Activated T-cell treated with anti-CD3 and anti-CD28 coated beads, Interleukin-2, amount 50 U/mL, for 48 hours (primary cell): ENCODE measurements around the gene KRT74.

Source experiments
- DNase-seq, 2 experiments: peaks; one replicate each; pipeline ENCODE4 v3.0.0-alpha.2; 2020

The KRT74 gene

DNA sequence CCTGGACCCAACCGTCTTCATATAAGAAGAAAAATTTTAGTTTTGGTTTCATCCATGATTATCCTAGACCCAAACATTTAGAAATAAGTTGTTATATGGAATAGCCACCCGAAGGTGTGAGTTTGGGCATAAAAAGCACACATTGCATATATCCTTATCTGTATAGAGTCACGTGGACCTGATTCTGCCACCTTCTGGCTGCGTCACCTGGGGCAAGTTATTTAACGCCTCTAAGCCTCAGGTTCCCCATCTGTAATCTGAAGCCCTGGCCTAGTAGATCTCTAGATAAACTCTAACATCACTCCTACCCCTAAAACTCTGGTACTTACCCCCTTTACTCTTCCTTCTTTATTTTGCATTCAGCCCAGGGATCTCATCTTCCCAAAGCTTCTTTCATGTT is 39.2 kb downstream of the KRT74 start:
- DNase-seq, result no peak

- DNase-seq, result no peak
Measured at GRCh38 chr12:52533686-52534470, 39.8 kb downstream of the KRT74 start.

- DNase-seq, result no peak
Measured at GRCh38 chr12:52532636-52533035, 41.0 kb downstream of the KRT74 start.

DNA sequence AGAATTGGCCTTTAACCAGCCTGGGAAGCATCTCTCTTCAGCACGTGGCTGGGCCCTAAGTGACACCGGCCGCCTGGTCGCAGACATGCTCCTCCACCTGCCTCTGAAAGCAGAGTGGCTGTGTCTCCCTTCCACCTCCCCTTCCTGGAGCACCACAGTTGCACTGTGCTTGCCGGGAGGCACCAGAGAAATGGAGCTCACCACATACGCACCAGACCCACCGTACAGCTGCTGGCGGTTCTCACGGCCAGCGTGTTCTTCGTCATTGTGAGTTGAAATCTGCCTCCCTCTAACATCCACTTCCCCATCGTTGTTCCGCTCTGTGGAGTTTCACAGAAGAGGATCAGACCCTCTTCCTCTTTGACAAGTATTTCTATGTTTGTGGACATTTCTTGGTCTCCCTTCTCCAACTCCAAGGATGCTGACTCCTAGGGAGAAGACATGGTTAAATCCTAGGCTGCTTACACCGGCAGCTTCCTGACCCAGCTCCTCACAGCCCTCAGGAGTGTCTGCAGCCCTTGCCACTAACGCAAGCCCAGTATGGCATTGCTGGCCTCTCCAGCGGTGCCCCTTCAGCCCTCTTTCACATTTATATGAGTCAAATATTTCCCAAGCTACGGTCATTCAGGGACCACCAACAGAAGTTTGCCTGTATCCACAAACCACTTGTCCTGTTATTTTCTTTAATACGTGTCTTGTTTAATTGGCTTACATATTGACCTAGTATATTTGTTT is 41.9 kb downstream of the KRT74 start:
- DNase-seq, result no peak

- DNase-seq, result no peak
Measured at GRCh38 chr12:52530905-52531304, 42.7 kb downstream of the KRT74 start.

GRCh38 chr12:52530366-52530765 is 43.3 kb downstream of the KRT74 start:
- no peak for DNase-seq

DNA sequence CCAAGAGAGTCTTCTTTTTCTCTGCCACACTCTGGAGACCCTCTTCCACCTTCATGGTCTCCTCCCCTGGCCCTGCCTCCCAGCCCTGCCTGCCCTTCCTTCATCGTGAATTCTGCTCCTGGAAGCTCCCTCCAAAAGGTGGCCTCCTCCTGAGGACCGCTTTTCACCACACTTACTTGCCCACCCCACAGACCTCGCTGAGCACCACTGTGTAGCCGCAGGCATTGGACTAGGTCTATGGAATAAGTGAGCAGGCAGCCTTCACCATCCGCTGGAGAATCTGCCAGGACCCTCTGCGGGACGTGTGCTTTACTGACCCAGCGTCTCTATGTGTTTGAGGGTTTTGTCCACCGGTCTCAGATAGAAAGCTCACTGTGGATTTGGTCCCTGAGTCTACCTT is 43.8 kb downstream of the KRT74 start:
- no peak for DNase-seq

DNA sequence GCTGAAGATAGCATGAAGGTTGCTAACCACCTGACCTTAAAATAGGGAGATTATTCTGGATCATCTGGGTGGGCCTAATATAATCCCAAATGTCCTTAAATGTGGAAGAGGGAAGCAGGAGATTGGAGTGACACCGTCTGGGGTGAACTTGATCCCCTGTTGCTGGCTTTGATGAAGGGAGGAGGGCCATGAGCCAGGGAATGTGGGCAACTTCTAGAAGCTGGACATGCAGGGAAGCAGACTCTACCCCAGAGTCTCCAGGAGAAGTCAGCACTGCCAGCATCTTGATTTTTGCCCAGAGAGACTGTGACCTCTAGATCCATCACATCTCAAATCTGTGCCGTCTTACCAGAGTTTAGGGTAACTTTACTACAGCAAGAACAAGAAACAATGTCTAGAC is 44.2 kb downstream of the KRT74 start:
- DNase-seq, result no peak

- no peak for DNase-seq
Measured at GRCh38 chr12:52528641-52529143, 45.0 kb downstream of the KRT74 start.

DNA sequence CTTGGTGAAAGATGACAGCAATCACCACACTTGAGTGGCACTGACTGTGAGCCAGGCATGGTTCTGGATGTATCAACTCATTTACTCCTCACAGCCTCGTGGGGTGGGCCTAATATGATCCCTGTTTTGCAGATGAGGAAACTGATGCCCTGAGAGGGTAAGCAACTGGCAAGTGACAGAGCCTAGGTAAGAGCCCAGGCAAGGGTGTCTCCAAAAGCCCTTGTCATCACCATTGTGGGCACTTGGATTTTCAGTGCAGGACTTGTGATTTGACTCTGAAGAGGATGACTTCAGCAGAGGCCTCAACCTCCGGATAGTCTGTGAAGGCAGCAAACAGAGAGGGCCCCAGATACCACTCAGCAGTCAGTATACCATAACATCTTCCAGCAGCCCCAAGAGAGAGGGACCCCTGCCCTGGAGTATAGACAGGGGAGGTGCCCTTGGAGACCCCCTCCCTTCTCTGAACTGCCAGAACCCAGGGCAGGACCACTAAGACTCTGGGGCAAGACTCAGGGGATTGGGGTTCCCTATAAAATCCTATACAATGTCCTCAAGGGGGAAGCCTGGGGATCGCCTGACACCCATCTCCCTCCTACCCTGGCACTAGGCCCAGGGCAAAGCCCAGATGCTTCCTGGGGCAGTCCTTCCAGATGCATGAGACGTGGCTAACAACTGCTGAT is 46.4 kb downstream of the KRT74 start:
- DNase-seq, result peak in 1 of 2 experiments; percentile 13

DNA sequence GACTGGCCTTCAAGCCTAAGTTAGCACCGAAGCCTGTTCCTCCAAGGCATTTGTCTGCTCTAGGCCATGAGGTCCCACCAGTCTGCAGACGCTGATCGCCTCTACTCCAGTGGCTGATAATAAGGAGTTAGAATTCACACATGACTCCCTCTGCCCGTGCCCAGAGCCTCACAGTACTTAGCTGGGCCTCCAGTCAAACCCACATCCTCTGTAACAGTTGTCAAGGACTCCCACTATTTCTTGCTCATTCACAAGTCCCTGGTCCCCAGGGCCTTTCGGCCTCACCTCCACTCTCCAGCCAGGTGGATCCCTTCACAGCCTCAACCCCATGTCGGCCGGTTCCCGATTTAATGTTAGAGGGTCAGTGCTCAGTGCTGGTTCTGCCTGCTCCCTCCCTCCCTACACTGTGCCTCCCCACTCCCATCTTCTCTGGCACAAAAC is 47.1 kb downstream of the KRT74 start:
- DNase-seq, result peak in 1 of 2 experiments; percentile 10

DNA sequence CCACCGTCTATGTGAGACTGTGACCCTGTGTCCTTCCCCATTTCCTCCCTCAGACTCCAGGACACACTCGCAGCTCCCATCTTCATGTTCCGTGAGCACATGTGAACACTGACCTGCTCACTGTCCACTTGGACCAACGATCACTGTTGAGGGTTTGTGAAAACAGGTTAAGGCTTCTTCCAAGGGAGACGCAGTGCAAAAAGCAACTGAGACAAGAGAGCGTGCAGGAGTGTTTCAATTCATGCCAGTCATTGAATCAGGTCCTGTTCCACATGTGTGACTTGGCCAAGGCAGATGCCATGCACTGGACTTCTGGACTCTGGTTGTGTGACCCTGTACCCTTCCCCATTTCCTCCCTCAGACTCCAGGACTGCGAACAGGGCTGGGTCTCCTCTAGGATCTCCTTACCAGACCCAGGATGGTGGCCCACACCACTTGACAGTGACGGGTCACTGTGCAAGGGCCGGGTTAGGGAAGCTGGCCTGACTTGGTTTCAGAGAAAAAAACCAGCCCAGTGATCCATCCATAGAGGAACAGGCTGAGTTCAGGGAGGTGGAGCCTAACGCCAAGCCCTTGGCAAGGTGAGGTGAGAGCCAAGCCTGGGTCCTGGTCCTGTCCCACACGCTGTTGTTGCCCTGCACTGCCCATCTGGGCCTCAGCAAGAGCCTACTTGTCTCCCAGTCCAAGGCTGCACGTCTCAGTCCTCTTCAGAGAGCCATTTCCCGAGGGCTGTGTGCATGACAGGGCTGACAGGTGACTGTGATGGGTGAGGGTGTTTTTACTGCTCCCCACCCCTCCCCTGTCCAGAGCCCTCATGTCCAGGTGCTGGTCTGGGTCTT is 47.8 kb downstream of the KRT74 start:
- peak in 1 of 2 experiments; percentile 9 for DNase-seq

DNA sequence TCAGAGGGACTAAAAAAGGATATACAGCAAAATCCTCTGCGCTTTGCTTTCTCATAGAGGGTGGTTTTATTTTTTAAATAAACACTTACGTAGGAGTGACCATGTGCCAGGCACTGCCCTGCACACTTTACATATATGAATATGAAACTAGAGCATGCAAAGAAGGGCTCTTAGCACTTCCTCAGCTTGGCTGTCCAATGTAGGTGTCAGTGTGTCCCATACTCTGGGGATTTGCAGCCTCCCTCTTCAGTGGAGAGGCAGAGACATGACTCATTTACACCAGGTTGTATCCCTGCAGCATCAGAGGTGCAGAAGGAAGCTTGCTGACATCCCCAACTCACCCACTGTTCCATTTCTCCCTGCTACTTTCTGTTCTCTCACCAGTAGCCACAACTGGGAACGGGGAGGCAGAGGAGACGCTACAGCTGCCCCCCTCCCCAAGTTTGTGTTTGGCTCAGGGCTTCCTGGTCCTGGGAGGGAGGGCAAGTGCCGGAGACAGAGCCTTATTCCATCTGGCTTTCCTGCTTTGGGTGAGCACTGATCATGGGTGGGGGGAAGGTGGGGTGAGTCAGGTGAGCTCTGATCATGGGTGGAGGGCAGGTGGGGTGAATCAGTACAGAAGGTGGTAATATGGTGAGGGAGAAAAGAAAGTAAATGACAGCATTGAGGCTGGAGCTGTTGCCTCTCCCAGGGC is 48.6 kb downstream of the KRT74 start:
- peak in 1 of 2 experiments; percentile 6 for DNase-seq

GRCh38 chr12:52524241-52524897 is 49.3 kb downstream of the KRT74 start:
- peak in 1 of 2 experiments; percentile 4 for DNase-seq

- DNase-seq, result no peak
Measured at GRCh38 chr12:52523824-52524223, 49.8 kb downstream of the KRT74 start.

GRCh38 chr12:52522346-52523011 is 51.2 kb downstream of the KRT74 start:
- DNase-seq, result no peak

GRCh38 chr12:52521568-52522266 is 51.9 kb downstream of the KRT74 start:
- DNase-seq, result peak in 1 of 2 experiments; percentile 4

DNA sequence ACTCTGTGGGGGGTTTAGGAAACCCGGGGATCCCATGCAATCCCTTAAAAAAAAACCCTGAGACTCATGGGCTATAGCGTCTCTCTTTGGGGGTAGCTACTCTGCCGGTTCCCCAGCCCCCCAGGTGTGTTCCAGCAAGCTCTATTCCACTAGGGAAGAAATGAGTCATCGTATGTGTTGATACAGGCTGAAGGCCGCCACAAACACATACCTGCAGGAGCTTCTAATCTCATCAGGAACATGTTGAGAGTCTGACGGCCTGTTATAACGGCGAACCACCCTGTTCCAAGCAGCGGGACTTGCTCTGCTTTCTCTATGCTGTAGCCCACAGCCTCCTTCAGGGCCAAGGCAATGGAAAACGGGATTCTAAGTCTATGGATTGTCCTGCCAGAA is 52.5 kb downstream of the KRT74 start:
- peak in 1 of 2 experiments; percentile 11 for DNase-seq

GRCh38 chr12:52519826-52520662 is 53.6 kb downstream of the KRT74 start, which contains the start of gene KRT5:
TSS of gene KRT5 (minus strand) at chr12:52520394. CDS start at chr12:52520296, 98 bp downstream.
- no peak for DNase-seq
